Sigmoid colon (tissue), 7 donors: ENCODE measurements around the gene FZD2. TPM values are rescaled to one million over a fixed set of nuclear protein-coding genes. Genes with fewer than 3 reads are reported as not detected.
A peak's percentile ranks its signal among the peaks of the same experiment; 100 is the strongest.
"Not testable (repeated sequence)": the region's sequence is repeated elsewhere in the genome, so short reads cannot be mapped to it uniquely, and the experiment has no call there.

Experiments used
- DNase-seq: peaks from one replicate; pipeline ENCODE4 v3.0.0-alpha.2; 2019
- H3K27ac ChIP-seq, 4 donors: fragments of 200-600 bp; sonication (generic); one replicate each; pipeline ENCODE4 v1.5.1; 2016 to 2019; ENCODE audit warnings: mild to moderate bottlenecking in 1 of 4
- H3K27me3 ChIP-seq, 3 donors: fragments of 200-600 bp; sonication (generic); one replicate each; pipeline ENCODE4 v1.5.1; 2019; ENCODE audit warnings: mild to moderate bottlenecking in 1 of 3
- H3K36me3 ChIP-seq, 4 donors: fragments of 200-600 bp; sonication (generic); one replicate each; pipeline ENCODE4 v1.5.1; 2016 to 2019
- H3K4me1 ChIP-seq, 4 donors: fragments of 200-600 bp; sonication (generic); one replicate each; pipeline ENCODE4 v1.5.1; 2017 to 2019
- H3K4me3 ChIP-seq, 4 donors: fragments of 200-600 bp; sonication (generic); one replicate each; pipeline ENCODE4 v1.5.1; 2017 to 2019; ENCODE audit warnings: mild to moderate bottlenecking in 2 of 4, moderate library complexity in 1 of 4
- H3K9me3 ChIP-seq, 4 donors: fragments of 200-600 bp in 3 of 4; sonication (generic) in 3 of 4; one replicate each; pipeline versions ENCODE4 v1.5.1 to v1.6.1; 2013 to 2019
- EP300 ChIP-seq, 4 donors: sonication (generic); formaldehyde crosslinking; IDR thresholded peaks; one replicate each; pipeline ENCODE4 v1.6.1; 2017; ENCODE audit warnings: antibody characterized with exemption in 4 of 4
- POLR2A ChIP-seq, 2 donors: fragments of 450-650 bp; IDR thresholded peaks; one replicate each; pipeline ENCODE4 v1.6.1; 2016; ENCODE audit warnings: antibody characterized with exemption in 2 of 2, mild to moderate bottlenecking in 2 of 2, moderate library complexity in 2 of 2
- POLR2AphosphoS5 ChIP-seq, 4 donors: sonication (generic); formaldehyde crosslinking; IDR thresholded peaks; one replicate each; pipeline ENCODE4 v1.6.1; 2017; ENCODE audit warnings: antibody characterized with exemption in 4 of 4
- WGBS, 2 donors: extraction: QIAGEN DNeasy Blood & Tissue Kit; methylation state at CpG; one replicate each; pipeline ENCODE4 v1.1.7; 2013; 5-methylcytosine and 5-hydroxymethylcytosine counted together
- intact Hi-C: fragments of 100-400 bp; cut with DNase I; formaldehyde crosslinking; loops from one replicate; pipeline ENCODE4 v1.15.1; 2023
- polyA plus RNA-seq, 3 donors: library from polyadenylated mRNA; stranded (reverse); fragments of 200-250 nt; gene quantifications; one replicate each; pipeline ENCODE4 v1.2.3, GENCODE V29; 2013
- total RNA-seq, 4 donors: library from RNA; depleted of rRNA; stranded (reverse); fragments of >200 nt; gene quantifications; one replicate each; pipeline ENCODE4 v1.1.0, GENCODE V29; 2016
- TF ChIP-seq, protein P1 (sequence below), 4 experiments: fragments of 450-650 bp in 3 of 4; fragments of 200-600 bp in 1 of 4; IDR thresholded peaks; one replicate each; pipeline ENCODE4 v1.5.1; 2016 to 2019; ENCODE audit warnings: antibody characterized with exemption in 4 of 4, mild to moderate bottlenecking in 3 of 4, moderate library complexity in 2 of 4
- donor health status: healthy with polysubstance abuse.
- donor health status: Bipolar disorder and iron deficiency.
- donor health status: healthy.

FZD2 gene
- total and polyA plus RNA-seq, 7 donors = 0.60 to 2.8 (median 2.1) TPM

GRCh38 chr17:44587339-44587738 is 30.1 kb downstream of the FZD2 start:
- H3K27ac ChIP-seq = peak overlapping the region in 1 of 4 donors; percentile 69
- WGBS, 2 donors = 49 to 58% methylated on average over 2 of the region's 2 CpGs
- no peak for DNase-seq
- H3K27me3 ChIP-seq = no peaks in the 10 kb centered on the region
- peaks cover 0 to 19% (median 7%) of the 10 kb centered on the region in 4 donors for H3K4me1 ChIP-seq
- no peak for TF ChIP-seq EP300 (IDR thresholded peaks at IDR 0.05)
- TF ChIP-seq POLR2AphosphoS5 (IDR thresholded peaks at IDR 0.05) = no peak
- TF ChIP-seq, protein P1, sequence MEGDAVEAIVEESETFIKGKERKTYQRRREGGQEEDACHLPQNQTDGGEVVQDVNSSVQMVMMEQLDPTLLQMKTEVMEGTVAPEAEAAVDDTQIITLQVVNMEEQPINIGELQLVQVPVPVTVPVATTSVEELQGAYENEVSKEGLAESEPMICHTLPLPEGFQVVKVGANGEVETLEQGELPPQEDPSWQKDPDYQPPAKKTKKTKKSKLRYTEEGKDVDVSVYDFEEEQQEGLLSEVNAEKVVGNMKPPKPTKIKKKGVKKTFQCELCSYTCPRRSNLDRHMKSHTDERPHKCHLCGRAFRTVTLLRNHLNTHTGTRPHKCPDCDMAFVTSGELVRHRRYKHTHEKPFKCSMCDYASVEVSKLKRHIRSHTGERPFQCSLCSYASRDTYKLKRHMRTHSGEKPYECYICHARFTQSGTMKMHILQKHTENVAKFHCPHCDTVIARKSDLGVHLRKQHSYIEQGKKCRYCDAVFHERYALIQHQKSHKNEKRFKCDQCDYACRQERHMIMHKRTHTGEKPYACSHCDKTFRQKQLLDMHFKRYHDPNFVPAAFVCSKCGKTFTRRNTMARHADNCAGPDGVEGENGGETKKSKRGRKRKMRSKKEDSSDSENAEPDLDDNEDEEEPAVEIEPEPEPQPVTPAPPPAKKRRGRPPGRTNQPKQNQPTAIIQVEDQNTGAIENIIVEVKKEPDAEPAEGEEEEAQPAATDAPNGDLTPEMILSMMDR (IDR thresholded peaks at IDR 0.05) = no peak
- no peak for TF ChIP-seq POLR2A (IDR thresholded peaks at IDR 0.05)
- intact Hi-C loops = no loop called here
- no peaks in the 10 kb centered on the region for H3K36me3 ChIP-seq
- no peak overlapping the region for H3K4me3 ChIP-seq
- H3K9me3 ChIP-seq = no peaks in the 10 kb centered on the region

DNA sequence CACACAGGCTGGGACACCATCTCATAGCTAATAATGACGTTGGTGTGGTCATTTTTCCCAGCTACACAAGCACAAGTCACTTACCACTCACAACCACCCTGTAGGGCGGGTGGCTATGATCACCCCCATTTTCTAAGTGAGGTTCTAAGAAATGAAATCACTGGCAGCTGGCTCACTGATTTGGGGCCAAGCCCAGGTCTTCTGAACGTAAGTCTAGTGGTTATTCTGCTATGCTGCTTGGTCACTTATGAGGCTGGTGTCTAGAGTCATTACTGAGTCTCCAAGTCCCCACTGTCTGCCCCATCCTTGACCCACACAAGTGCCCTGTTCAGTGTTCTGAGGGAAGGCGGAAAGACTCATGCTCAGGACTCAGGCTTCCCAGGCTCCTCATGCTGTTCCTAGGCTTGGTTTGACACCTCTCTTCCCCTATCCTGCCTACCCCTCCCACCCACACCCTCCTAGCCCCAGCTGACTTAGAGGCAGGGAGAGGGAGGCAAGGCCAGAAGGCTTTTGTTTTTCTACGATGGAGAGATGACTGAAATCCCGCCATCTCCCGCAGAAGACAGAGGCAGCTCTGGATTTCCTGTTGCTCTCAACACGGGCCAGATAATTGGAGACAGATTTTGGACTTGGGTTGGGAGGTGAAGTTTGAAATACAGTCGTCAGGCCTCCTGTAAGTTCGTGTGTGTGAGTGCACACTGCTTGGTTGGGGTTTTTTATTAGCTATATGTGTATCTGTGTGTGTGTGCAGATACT is 32.2 kb downstream of the FZD2 start:
- Histone ChIP-seq H3K9me3 (no peaks in the 10 kb centered on the region), H3K27me3 (no peaks in the 10 kb centered on the region), H3K4me3 (no peak overlapping the region), H3K36me3 (no peaks in the 10 kb centered on the region), H3K4me1 (peaks cover 0 to 14% (median 6%) of the 10 kb centered on the region in 4 donors), H3K27ac (no peak overlapping the region)
- WGBS, 2 donors = 54 to 62% methylated on average over 10 of the region's 10 CpGs
- DNase-seq = no peak
- intact Hi-C loops = no loop called here
- no peak for TF ChIP-seq EP300 (IDR thresholded peaks at IDR 0.05)
- no peak for TF ChIP-seq POLR2A (IDR thresholded peaks at IDR 0.05)
- TF ChIP-seq, protein P1 (IDR thresholded peaks at IDR 0.05) = no peak
- no peak for TF ChIP-seq POLR2AphosphoS5 (IDR thresholded peaks at IDR 0.05)

DNA sequence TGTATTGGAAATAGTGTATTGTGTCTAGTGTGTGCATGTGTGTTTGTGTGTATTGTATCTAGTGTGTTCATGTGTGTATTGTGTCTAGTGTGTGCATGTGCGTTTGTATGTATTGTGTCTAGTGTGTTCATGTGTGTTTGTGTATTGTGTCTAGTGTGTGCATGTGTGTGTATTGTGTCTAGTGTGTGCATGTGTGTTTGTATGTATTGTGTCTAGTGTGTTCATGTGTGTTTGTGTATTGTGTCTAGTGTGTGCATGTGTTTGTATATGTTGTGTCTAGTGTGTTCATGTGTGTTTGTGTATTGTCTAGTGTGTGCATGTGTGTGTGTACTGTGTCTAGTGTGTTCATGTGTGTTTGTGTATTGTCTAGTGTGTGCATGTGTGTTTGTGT is 32.8 kb downstream of the FZD2 start:
- DNase-seq, H3K27ac ChIP-seq, H3K4me3 ChIP-seq, H3K27me3 ChIP-seq, H3K36me3 ChIP-seq, H3K9me3 ChIP-seq, intact Hi-C loops: not testable (repeated sequence)
- H3K4me1 ChIP-seq = peaks cover 0 to 11% (median 5%) of the 10 kb centered on the region in 4 donors
- 89 to 94% methylated on average over 1 of the region's 1 CpG for WGBS, 2 donors

GRCh38 chr17:44590762-44591161 is 33.5 kb downstream of the FZD2 start:
- WGBS, 2 donors = 74 to 79% methylated on average over 2 of the region's 2 CpGs
- DNase-seq, H3K27me3 ChIP-seq, H3K9me3 ChIP-seq, H3K4me3 ChIP-seq, H3K27ac ChIP-seq, H3K36me3 ChIP-seq, intact Hi-C loops: not testable (repeated sequence)
- peaks cover 0 to 11% (median 5%) of the 10 kb centered on the region in 4 donors for H3K4me1 ChIP-seq

DNA sequence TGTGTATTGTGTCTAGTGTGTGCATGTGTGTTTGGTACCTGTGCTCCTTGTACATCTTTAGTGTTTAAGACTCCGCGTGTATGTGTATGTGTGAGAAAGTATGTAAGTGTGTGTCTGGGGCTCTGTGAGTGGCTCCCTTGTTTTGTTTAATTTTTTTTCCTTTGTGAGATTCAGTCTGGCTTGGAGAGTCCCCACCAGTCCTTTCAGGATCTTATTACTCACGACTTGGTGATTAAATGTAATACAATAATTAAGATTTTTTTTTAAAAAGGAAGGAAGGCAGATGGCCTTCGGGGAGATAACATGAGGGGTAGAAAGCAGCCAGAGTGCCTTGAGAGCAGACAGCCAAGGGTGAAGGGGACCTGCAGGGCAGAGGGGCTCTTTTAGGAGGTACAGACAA is 33.9 kb downstream of the FZD2 start:
- TF ChIP-seq POLR2A (IDR thresholded peaks at IDR 0.05) (no peak), POLR2AphosphoS5 (IDR thresholded peaks at IDR 0.05) (no peak), EP300 (IDR thresholded peaks at IDR 0.05) (no peak)
- TF ChIP-seq, protein P1 (IDR thresholded peaks at IDR 0.05) = no peak
- Histone ChIP-seq H3K27ac (no peak overlapping the region), H3K9me3 (no peaks in the 10 kb centered on the region), H3K4me1 (peaks cover 0 to 11% (median 5%) of the 10 kb centered on the region in 4 donors), H3K27me3 (no peaks in the 10 kb centered on the region), H3K36me3 (no peaks in the 10 kb centered on the region), H3K4me3 (no peak overlapping the region)
- intact Hi-C loops = no loop called here
- WGBS, 2 donors = 70% methylated on average over 4 of the region's 4 CpGs
- no peak for DNase-seq

DNA sequence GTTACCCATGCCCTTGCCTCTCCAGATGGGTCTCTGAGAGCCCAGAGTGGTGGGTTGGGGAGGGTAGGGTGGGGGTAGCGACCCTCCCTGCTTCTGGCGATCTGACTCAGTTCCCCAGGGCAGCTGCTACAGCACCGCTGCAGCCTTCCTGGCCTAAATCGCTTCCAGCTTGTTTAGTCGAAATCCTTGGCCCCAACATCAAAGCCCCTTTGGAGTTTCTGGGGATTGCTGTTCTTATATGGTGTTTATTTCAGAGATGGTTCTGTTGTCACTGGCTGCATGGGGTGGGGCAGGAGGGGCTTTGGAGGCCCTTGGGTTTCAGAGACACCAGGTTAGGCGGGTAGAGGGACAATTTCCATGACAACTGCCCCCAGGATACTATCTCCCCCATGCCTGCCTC is 35.9 kb downstream of the FZD2 start:
- H3K4me3 ChIP-seq = no peak overlapping the region
- no peaks in the 10 kb centered on the region for H3K9me3 ChIP-seq
- no peaks in the 10 kb centered on the region for H3K27me3 ChIP-seq
- H3K4me1 ChIP-seq = no peaks in the 10 kb centered on the region
- DNase-seq = no peak
- no peak overlapping the region for H3K27ac ChIP-seq
- 45 to 63% methylated on average over 6 of the region's 6 CpGs for WGBS, 2 donors
- no peaks in the 10 kb centered on the region for H3K36me3 ChIP-seq
- intact Hi-C loops = no loop called here
- TF ChIP-seq, protein P1 (IDR thresholded peaks at IDR 0.05) = no peak
- TF ChIP-seq POLR2AphosphoS5 (IDR thresholded peaks at IDR 0.05) (no peak), EP300 (IDR thresholded peaks at IDR 0.05) (no peak), POLR2A (IDR thresholded peaks at IDR 0.05) (no peak)
